K562 (cell line): Measurements from ENCODE around the gene CLDND2. TPM values are rescaled to one million over a fixed set of nuclear protein-coding genes. Genes with fewer than 3 reads are reported as not detected.
A peak's percentile ranks its signal among the peaks of the same experiment; 100 is the strongest.

Experiments used
- FOS ChIP-seq: IDR thresholded peaks from 3 replicates; pipeline ENCODE4 v1.6.1; 2011; ENCODE audit not compliant: insufficient read length; ENCODE audit errors: extremely low read depth
- GABPA ChIP-seq: fragments of 200-800 bp; sonication (Bioruptor generic); conservative IDR thresholded peaks from 2 replicates; pipeline ENCODE4 v1.6.1; 2016; ENCODE audit warnings: low read depth, missing genetic modification characterization, missing compliant biosample characterization
- MCM5 ChIP-seq: fragments of 450-650 bp; IDR thresholded peaks from 2 replicates; pipeline ENCODE4 v1.6.1; 2016; ENCODE audit warnings: low read depth
- MEIS2 ChIP-seq: fragments of 450-650 bp; IDR thresholded peaks from 2 replicates; pipeline ENCODE4 v1.6.1; 2014; ENCODE audit warnings: mild to moderate bottlenecking; ENCODE audit not compliant: partially characterized antibody
- POLR2AphosphoS2 ChIP-seq: IDR thresholded peaks from 2 replicates; pipeline ENCODE4 v1.6.1; 2012; ENCODE audit warnings: low read length, improper control_type of control experiment
- SETDB1 ChIP-seq: IDR thresholded peaks from one replicate; pipeline ENCODE4 v1.6.1; 2012; ENCODE audit warnings: low read length, control low read depth, inconsistent platforms
- SIN3B ChIP-seq: fragments of 450-650 bp; IDR thresholded peaks from 2 replicates; pipeline ENCODE4 v1.6.1; 2017; ENCODE audit warnings: low read depth, mild to moderate bottlenecking, moderate library complexity
- ZBTB9 ChIP-seq: fragments of 450-650 bp; formaldehyde crosslinking; IDR thresholded peaks from 2 replicates; pipeline ENCODE4 v1.4.0; 2020; ENCODE audit warnings: mild to moderate bottlenecking, moderate library complexity
- polyA plus RNA-seq, 8 experiments: library from polyadenylated mRNA; depleted of rRNA in 4 of 8; stranded (reverse) in 5 of 8; unstranded in 3 of 8; fragments of >200 nt; fragmentation: Nextera tagmentation in 2 of 8; fragmentation: Illumina TruSeq in 1 of 8; extraction: Ambion mirVana in 2 of 8; extraction: Trizol in 1 of 8; gene quantifications; 2 replicates each; pipeline versions ENCODE4 v1.2.1 to v1.2.3, GENCODE V29; 2011 to 2014; ENCODE audit warnings: inconsistent platforms in 1 of 8, missing spikeins in 1 of 8
- total RNA-seq, 7 experiments: library from RNA; depleted of rRNA in 6 of 7; stranded (reverse); fragments of >200 nt in 6 of 7; fragmentation: Illumina TruSeq in 2 of 7; extraction: Trizol in 2 of 7; gene quantifications; 2 replicates each; pipeline versions ENCODE4 v1.2.1 to v1.2.3, GENCODE V29; 2011 to 2021; ENCODE audit warnings: low replicate concordance in 1 of 7
- TF ChIP-seq, protein P1 (sequence below): fragments of 450-650 bp; IDR thresholded peaks from 2 replicates; pipeline ENCODE4 v1.6.1; 2016; ENCODE audit warnings: mild to moderate bottlenecking, moderate library complexity
- TF ChIP-seq, protein P2 (sequence below): fragments of 450-650 bp; IDR thresholded peaks from 2 replicates; pipeline ENCODE4 v1.6.1; 2017; ENCODE audit warnings: mild to moderate bottlenecking, moderate library complexity
- TF ChIP-seq, protein P3 (sequence below): fragments of 450-650 bp; formaldehyde crosslinking; IDR thresholded peaks from 2 replicates; pipeline ENCODE4 v1.4.0; 2020; ENCODE audit warnings: mild to moderate bottlenecking, mixed read lengths

CLDND2 gene
- total and polyA plus RNA-seq, 9 of the 15 experiments (the other 6 are each of a cell fraction or from before 2014, with no cell fraction given) = 0.45 to 4.0 (median 1.2) TPM; not detected in 3

DNA sequence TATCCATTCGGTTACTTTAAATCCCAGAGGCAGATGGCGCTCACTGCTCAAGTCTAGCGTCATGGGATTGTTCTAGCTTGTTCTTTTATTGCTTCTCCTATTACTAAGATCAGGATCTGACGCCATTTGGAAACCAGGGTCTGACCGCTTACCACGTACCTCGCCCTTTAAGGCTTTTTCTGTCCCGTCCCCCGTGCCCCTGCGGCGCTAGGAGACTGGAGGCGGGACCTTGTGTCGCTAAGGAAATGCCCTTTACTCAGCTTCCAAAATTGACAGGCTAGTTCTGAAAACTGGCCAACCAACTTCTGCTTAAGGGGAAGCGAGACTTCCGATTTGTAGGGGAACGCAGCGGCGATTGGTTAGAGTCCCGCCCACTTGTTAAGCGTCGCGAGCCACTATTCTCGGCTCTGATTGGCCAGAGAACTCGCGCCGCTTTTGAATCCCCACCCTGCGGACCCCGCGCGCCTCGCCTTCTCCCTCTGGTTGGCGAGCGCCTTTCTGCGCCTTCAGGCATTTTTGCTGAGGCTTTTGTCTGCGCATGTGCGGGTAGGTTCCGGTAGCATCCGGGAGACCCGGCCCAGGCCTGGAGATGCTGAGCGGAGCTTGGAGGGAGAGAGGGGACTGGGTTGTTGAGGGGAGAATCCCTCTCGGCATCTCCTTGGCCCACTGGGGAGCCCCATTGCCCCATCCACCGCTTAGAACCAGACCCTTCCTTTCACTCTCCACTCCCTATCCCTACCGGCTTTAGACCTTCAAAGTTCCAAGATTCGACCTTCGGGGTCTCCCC lies 25.4 kb upstream of the CLDND2 start (continued):
- TF ChIP-seq, protein P1, sequence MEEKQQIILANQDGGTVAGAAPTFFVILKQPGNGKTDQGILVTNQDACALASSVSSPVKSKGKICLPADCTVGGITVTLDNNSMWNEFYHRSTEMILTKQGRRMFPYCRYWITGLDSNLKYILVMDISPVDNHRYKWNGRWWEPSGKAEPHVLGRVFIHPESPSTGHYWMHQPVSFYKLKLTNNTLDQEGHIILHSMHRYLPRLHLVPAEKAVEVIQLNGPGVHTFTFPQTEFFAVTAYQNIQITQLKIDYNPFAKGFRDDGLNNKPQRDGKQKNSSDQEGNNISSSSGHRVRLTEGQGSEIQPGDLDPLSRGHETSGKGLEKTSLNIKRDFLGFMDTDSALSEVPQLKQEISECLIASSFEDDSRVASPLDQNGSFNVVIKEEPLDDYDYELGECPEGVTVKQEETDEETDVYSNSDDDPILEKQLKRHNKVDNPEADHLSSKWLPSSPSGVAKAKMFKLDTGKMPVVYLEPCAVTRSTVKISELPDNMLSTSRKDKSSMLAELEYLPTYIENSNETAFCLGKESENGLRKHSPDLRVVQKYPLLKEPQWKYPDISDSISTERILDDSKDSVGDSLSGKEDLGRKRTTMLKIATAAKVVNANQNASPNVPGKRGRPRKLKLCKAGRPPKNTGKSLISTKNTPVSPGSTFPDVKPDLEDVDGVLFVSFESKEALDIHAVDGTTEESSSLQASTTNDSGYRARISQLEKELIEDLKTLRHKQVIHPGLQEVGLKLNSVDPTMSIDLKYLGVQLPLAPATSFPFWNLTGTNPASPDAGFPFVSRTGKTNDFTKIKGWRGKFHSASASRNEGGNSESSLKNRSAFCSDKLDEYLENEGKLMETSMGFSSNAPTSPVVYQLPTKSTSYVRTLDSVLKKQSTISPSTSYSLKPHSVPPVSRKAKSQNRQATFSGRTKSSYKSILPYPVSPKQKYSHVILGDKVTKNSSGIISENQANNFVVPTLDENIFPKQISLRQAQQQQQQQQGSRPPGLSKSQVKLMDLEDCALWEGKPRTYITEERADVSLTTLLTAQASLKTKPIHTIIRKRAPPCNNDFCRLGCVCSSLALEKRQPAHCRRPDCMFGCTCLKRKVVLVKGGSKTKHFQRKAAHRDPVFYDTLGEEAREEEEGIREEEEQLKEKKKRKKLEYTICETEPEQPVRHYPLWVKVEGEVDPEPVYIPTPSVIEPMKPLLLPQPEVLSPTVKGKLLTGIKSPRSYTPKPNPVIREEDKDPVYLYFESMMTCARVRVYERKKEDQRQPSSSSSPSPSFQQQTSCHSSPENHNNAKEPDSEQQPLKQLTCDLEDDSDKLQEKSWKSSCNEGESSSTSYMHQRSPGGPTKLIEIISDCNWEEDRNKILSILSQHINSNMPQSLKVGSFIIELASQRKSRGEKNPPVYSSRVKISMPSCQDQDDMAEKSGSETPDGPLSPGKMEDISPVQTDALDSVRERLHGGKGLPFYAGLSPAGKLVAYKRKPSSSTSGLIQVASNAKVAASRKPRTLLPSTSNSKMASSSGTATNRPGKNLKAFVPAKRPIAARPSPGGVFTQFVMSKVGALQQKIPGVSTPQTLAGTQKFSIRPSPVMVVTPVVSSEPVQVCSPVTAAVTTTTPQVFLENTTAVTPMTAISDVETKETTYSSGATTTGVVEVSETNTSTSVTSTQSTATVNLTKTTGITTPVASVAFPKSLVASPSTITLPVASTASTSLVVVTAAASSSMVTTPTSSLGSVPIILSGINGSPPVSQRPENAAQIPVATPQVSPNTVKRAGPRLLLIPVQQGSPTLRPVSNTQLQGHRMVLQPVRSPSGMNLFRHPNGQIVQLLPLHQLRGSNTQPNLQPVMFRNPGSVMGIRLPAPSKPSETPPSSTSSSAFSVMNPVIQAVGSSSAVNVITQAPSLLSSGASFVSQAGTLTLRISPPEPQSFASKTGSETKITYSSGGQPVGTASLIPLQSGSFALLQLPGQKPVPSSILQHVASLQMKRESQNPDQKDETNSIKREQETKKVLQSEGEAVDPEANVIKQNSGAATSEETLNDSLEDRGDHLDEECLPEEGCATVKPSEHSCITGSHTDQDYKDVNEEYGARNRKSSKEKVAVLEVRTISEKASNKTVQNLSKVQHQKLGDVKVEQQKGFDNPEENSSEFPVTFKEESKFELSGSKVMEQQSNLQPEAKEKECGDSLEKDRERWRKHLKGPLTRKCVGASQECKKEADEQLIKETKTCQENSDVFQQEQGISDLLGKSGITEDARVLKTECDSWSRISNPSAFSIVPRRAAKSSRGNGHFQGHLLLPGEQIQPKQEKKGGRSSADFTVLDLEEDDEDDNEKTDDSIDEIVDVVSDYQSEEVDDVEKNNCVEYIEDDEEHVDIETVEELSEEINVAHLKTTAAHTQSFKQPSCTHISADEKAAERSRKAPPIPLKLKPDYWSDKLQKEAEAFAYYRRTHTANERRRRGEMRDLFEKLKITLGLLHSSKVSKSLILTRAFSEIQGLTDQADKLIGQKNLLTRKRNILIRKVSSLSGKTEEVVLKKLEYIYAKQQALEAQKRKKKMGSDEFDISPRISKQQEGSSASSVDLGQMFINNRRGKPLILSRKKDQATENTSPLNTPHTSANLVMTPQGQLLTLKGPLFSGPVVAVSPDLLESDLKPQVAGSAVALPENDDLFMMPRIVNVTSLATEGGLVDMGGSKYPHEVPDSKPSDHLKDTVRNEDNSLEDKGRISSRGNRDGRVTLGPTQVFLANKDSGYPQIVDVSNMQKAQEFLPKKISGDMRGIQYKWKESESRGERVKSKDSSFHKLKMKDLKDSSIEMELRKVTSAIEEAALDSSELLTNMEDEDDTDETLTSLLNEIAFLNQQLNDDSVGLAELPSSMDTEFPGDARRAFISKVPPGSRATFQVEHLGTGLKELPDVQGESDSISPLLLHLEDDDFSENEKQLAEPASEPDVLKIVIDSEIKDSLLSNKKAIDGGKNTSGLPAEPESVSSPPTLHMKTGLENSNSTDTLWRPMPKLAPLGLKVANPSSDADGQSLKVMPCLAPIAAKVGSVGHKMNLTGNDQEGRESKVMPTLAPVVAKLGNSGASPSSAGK = peak; percentile 91
- peak; percentile 90 for TF ChIP-seq FOS
- peak; percentile 85; the same call in 1 of the 2 replicates for TF ChIP-seq POLR2AphosphoS2
- no peak for TF ChIP-seq SETDB1
- TF ChIP-seq, protein P2, sequence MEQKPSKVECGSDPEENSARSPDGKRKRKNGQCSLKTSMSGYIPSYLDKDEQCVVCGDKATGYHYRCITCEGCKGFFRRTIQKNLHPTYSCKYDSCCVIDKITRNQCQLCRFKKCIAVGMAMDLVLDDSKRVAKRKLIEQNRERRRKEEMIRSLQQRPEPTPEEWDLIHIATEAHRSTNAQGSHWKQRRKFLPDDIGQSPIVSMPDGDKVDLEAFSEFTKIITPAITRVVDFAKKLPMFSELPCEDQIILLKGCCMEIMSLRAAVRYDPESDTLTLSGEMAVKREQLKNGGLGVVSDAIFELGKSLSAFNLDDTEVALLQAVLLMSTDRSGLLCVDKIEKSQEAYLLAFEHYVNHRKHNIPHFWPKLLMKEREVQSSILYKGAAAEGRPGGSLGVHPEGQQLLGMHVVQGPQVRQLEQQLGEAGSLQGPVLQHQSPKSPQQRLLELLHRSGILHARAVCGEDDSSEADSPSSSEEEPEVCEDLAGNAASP = no peak
- peak; percentile 71 for TF ChIP-seq MEIS2
- no peak for TF ChIP-seq ZBTB9 (CRISPR knock-in tag)
- TF ChIP-seq, protein P3, sequence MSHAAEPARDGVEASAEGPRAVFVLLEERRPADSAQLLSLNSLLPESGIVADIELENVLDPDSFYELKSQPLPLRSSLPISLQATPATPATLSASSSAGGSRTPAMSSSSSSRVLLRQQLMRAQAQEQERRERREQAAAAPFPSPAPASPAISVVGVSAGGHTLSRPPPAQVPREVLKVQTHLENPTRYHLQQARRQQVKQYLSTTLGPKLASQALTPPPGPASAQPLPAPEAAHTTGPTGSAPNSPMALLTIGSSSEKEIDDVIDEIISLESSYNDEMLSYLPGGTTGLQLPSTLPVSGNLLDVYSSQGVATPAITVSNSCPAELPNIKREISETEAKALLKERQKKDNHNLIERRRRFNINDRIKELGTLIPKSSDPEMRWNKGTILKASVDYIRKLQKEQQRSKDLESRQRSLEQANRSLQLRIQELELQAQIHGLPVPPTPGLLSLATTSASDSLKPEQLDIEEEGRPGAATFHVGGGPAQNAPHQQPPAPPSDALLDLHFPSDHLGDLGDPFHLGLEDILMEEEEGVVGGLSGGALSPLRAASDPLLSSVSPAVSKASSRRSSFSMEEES = no peak
- TF ChIP-seq GABPA (tag) = peak; percentile 93
- no peak for TF ChIP-seq MCM5
- TF ChIP-seq SIN3B = peak; percentile 81; the same call in 1 of the 2 replicates
